Peyer's patch (tissue), 4 donors: Measurements from ENCODE around the gene GPT2.

ENCODE experiments used
- CTCF ChIP-seq, 6 experiments: fragments of 450-650 bp in 4 of 6; fragments of 200-600 bp in 2 of 6; sonication (generic) in 1 of 6; IDR thresholded peaks; one replicate each; pipeline ENCODE4 v1.5.1; 2017 to 2019; ENCODE audit warnings: antibody characterized with exemption in 6 of 6, mild to moderate bottlenecking in 3 of 6, moderate library complexity in 1 of 6
- POLR2A ChIP-seq, 2 donors: fragments of 450-650 bp; IDR thresholded peaks; one replicate each; pipeline ENCODE4 v1.5.1; 2017; ENCODE audit warnings: antibody characterized with exemption in 2 of 2, mild to moderate bottlenecking in 2 of 2, moderate library complexity in 2 of 2

GRCh38 chr16:46927273-46927672 lies 43.1 kb downstream of the GPT2 start:
- TF ChIP-seq CTCF (IDR thresholded peaks at IDR 0.05): no peak
- no peak for TF ChIP-seq POLR2A (IDR thresholded peaks at IDR 0.05)
